NB4 (cell line): ENCODE data around the gene BTG1.

ENCODE experiments used
- CTCF ChIP-seq: IDR thresholded peaks from one replicate; pipeline ENCODE4 v1.5.1; 2012; ENCODE audit warnings: low read depth, low read length
- MAX ChIP-seq: IDR thresholded peaks from 2 replicates; pipeline ENCODE4 v1.6.1; 2011; ENCODE audit warnings: low read depth, low read length
- POLR2A ChIP-seq: IDR thresholded peaks from 2 replicates; pipeline ENCODE4 v1.6.1; 2011; ENCODE audit warnings: mild to moderate bottlenecking; ENCODE audit not compliant: insufficient read length; ENCODE audit errors: extremely low read depth

- no peak for TF ChIP-seq CTCF
- no peak for TF ChIP-seq MAX
- TF ChIP-seq POLR2A = no peak
Measured at GRCh38 chr12:92147491-92147890, 1.8 kb upstream of the BTG1 start.
